ENCODE data around the gene TSPAN8. TPM values are rescaled to one million over a fixed set of nuclear protein-coding genes. Genes with fewer than 3 reads are reported as not detected.

Gene TSPAN8
- total and polyA plus RNA-seq, 9 of the 15 experiments (the other 6 are each of a cell fraction or from before 2014, with no cell fraction given) = 0.11 to 0.55 (median 0.25) TPM; not detected in 2

DNA sequence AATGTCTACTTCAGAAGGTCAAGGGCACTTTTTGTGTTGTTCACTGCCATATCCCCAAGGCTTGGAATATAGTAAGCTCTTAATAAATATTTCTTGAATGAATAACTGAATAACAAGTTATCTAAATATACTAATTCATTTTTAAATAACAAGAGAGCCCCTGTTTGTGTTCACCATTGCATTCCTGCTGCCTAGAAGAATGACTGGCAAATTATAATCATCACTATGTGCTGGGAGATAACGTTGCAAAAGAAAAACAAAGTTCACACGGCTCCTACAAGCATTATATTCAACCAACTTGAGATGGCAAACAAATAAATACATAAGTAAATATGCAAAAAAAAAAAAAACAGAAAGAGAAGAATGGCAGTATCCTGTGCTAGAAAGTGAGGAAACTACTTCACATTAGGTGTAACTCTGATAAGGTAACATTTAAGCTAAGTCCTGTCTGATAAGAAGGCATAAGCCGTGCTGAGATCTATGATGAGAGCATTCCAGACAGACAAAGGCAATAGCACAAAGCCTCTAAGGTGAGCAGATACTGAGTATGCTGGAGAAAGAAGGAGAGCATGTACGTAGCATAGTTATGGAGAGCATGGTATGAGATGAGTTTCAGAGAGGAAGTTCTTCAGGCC, 9.2 kb upstream of the TSPAN8 start:
- no peak for FAIRE-seq
- no peaks in the 10 kb centered on the region; the same call in 1 of the 2 replicates for H3K9me3 ChIP-seq (replicated peaks; ENCODE audit: control insufficient read depth, insufficient read depth, low read depth, low read length)
- H3K27ac ChIP-seq (ENCODE audit: extremely low read depth, low read depth, low read length) = no peak overlapping the region
- BruUV-seq (replicated peaks) = no TSS peak
- ChIA-PET POLR2A (interaction anchor here (0.9 kb wide), 1 partner anchor 56 kb away, joined by 3 read pairs; no protein-coding TSS in a partner anchor), CTCF (ENCODE audit: low intra/inter-chr PET ratio) (no interaction called here)
- intact Hi-C loops (cut with micrococcal nuclease) = no loop called here
- no peak overlapping the region for H3K9ac ChIP-seq (ENCODE audit: insufficient read depth in 1 of 2, low read depth in 2 of 2, low read length in 2 of 2)
- H3K4me1 ChIP-seq (replicated peaks in 1 of 2; ENCODE audit: control insufficient read depth in 2 of 2, insufficient read depth in 2 of 2, low read length in 2 of 2) = peaks cover 2 to 12% of the 10 kb centered on the region in 2 experiments; a peak in 2 of 5 replicates
- no peaks in the 10 kb centered on the region for H4K20me1 ChIP-seq (replicated peaks; ENCODE audit: control insufficient read depth, insufficient read depth, low read length)
- peak overlapping the region; percentile 31 for H3K4me2 ChIP-seq (ENCODE audit: insufficient read depth, low read length)
- 2% methylated on average over 4 of the region's 4 CpGs for WGBS (ENCODE audit: insufficient coverage, low coverage, missing lambda C conversion rate)
- no peaks in the 10 kb centered on the region for H3K9me1 ChIP-seq (ENCODE audit: control insufficient read depth, insufficient read depth, low read length)
- H3K27me3 ChIP-seq (ENCODE audit: control insufficient read depth in 2 of 2, insufficient read depth in 2 of 2, low read length in 2 of 2) = no peaks in the 10 kb centered on the region; a peak in 1 of 5 replicates
- H2AFZ ChIP-seq (ENCODE audit: low read depth, low read length) = no peak overlapping the region
- H3K79me2 ChIP-seq (ENCODE audit: control insufficient read depth, insufficient read depth, low read length) = no peaks in the 10 kb centered on the region
- ATAC-seq = no peak
- TF ChIP-seq GTF2B (IDR thresholded peaks at IDR 0.05; ENCODE audit: extremely low read depth, insufficient read length) (no peak), RBM34 (IDR thresholded peaks at IDR 0.05; ENCODE audit: borderline replicate concordance, insufficient read depth, low read length) (no peak), ZBTB8A (IDR thresholded peaks at IDR 0.05; ENCODE audit: partially characterized antibody) (no peak), ZNF584 (CRISPR knock-in tag; IDR thresholded peaks at IDR 0.05; ENCODE audit: low read depth) (no peak), RB1 (IDR thresholded peaks at IDR 0.05; ENCODE audit: low read depth) (no peak), MAFG (tag; conservative IDR thresholded peaks at IDR 0.05) (peak; percentile 73), C11orf30 (IDR thresholded peaks at IDR 0.05; ENCODE audit: low read depth) (0 out of 2 replicates have a peak, but pooled peaks have one; percentile 11), ZNF764 (CRISPR knock-in tag; IDR thresholded peaks at IDR 0.05; ENCODE audit: low read depth) (no peak), MIER1 (IDR thresholded peaks at IDR 0.05; ENCODE audit: low read depth) (no peak), CXXC5 (CRISPR knock-in tag; IDR thresholded peaks at IDR 0.05) (no peak), LEF1 (IDR thresholded peaks at IDR 0.05) (no peak), NFE2 (IDR thresholded peaks at IDR 0.05; ENCODE audit: low read depth) (peak; percentile 59), THRB (CRISPR knock-in tag; conservative IDR thresholded peaks at IDR 0.05) (no peak), MAFF (IDR thresholded peaks at IDR 0.05; ENCODE audit: low read length) (peak; percentile 53; the same call in 1 of the 2 replicates), BMI1 (IDR thresholded peaks at IDR 0.05; ENCODE audit: low read length) (no peak)
- TF ChIP-seq, protein P1, sequence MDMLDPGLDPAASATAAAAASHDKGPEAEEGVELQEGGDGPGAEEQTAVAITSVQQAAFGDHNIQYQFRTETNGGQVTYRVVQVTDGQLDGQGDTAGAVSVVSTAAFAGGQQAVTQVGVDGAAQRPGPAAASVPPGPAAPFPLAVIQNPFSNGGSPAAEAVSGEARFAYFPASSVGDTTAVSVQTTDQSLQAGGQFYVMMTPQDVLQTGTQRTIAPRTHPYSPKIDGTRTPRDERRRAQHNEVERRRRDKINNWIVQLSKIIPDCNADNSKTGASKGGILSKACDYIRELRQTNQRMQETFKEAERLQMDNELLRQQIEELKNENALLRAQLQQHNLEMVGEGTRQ (CRISPR knock-in tag; IDR thresholded peaks at IDR 0.05) = no peak
- TF ChIP-seq, protein P2, sequence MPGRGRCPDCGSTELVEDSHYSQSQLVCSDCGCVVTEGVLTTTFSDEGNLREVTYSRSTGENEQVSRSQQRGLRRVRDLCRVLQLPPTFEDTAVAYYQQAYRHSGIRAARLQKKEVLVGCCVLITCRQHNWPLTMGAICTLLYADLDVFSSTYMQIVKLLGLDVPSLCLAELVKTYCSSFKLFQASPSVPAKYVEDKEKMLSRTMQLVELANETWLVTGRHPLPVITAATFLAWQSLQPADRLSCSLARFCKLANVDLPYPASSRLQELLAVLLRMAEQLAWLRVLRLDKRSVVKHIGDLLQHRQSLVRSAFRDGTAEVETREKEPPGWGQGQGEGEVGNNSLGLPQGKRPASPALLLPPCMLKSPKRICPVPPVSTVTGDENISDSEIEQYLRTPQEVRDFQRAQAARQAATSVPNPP (IDR thresholded peaks at IDR 0.05; ENCODE audit: borderline replicate concordance, insufficient read depth, insufficient read length) = no peak
- in situ Hi-C loops (cut with MboI) = no loop called here
- no peaks in the 10 kb centered on the region for H3K36me3 ChIP-seq (ENCODE audit: control insufficient read depth, insufficient read depth, low read length)
- no peak for DNase-seq (ENCODE audit: extremely low read depth in 1 of 4, low spot score in 3 of 4)
- no peak overlapping the region for H3K4me3 ChIP-seq
